HG03354 (cell line): ENCODE results near the gene PPP6R3.
"Not testable (repeated sequence)": the region's sequence is repeated elsewhere in the genome, so short reads cannot be mapped to it uniquely, and the experiment has no call there.

ENCODE experiments used
- ATAC-seq: cut with Tn5 transposase; IDR thresholded peaks from one replicate; pipeline ENCODE4 v1.9.1; 2021; ENCODE audit warnings: mild to moderate bottlenecking; ENCODE audit not compliant: unreplicated experiment, poor library complexity, severe bottlenecking

The PPP6R3 gene

DNA sequence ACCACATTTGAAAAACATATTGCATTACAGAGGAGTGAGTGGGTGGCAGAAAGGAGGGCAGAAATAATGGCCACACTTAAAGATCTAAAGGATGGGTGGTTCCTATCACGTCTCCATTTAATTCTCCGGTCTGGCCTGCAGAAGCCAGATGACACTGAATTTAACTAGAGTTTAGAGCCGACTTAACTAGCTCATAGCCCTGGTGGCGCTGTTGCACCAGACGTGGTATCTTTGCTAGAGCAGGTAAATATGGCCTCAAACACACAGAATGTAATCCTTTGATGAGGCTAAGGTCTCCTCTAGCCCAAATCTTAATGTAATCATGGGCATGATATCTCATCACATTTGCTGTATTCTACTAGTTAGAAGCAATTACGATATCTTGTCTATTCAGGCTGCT, 172.2 kb downstream of the PPP6R3 start:
- no peak for ATAC-seq

DNA sequence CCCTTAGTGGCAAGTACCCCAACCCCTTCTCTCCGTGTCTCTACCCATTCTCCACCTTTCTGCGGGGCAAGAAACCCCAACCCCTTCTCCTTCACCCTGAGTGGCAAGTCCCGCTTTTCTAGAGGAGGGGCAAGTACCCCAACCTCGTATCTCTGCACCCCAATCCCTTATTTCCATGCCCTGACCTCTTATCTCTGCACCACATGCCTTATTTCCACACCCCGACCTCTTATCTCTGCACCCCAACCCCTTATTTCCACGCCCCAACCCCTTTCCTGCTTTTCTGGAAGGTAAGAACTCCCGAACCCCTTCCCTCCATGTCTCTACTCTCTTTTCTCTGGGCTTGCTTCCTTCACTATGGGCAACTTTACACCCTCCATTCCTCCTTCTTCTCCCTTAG, 174.1 kb downstream of the PPP6R3 start:
- not testable (repeated sequence) for ATAC-seq

DNA sequence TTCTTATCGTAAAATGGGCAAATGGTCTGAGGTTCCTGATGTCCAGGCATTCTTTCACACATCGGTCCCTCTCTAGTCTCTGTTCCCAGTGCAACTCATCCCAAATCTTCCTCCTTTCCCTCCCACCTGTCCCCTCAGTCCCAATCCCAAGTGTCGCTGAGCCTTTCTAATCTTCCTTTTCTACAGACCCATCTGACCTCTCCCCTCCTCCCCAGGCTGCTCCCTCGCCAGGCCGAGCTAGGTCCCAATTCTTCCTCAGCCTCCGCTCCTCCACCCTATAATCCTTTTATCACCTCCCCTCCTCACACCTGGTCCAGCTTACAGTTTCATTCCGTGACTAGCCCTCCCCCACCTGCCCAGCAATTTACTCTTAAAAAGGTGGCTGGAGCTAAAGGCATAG, 174.6 kb downstream of the PPP6R3 start:
- ATAC-seq = not testable (repeated sequence)

DNA sequence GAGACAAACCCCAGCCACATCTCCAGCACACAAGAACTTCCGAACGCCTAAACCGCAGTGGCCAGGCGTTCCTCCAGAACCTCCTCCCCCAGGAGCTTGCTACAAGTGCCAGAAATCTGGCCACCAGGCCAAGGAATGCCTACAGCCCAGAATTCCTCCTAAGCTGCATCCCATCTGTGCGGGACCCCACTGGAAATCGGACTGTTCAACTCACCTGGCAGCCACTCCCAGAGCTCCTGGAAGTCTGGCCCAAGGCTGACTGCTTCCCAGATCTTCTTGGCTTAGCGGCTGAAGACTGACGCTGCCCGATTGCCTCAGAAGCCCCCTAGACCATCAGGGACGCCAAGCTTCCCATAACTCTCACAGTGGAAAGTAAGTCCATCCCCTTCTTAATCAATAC, 175.3 kb downstream of the PPP6R3 start:
- not testable (repeated sequence) for ATAC-seq

DNA sequence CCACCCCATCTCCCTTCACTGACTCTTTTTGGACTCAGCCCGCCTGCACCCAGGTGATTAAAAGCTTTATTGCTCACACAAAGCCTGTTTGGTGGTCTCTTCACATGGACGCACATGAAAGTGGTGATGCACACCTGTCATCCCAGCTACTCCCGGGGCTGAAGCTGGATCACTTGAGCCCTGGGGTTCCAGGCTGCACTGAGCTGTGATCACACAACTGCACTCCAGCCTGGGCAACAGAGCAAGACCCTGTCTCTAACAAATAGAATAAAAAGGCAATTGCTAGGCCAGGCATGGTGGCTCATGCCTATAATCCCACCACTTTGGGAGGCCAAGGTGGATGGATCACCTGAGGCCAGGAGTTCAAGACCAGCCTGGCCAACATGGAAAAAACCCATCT, 178.8 kb downstream of the PPP6R3 start:
- ATAC-seq = not testable (repeated sequence)

DNA sequence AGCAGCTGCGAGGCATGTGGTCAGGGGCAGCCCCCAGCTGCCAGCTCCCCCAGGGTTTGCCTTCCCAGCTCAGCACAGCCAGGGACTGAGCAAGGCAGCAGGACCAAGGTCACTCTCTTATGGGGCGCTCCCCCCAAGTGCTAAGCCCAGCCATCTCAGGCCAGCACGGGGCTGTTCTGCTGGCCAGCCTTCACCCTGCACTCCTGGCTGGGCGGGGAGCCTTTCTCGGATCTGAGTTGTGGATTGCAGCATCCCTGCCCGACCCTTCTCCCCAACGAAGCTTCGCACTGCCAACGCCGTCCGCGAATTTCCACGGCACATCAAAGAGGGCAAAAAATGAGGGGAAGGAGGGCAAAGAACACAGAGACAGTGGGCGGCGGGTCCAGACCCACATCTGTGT, 181.3 kb downstream of the PPP6R3 start:
- no peak for ATAC-seq

DNA sequence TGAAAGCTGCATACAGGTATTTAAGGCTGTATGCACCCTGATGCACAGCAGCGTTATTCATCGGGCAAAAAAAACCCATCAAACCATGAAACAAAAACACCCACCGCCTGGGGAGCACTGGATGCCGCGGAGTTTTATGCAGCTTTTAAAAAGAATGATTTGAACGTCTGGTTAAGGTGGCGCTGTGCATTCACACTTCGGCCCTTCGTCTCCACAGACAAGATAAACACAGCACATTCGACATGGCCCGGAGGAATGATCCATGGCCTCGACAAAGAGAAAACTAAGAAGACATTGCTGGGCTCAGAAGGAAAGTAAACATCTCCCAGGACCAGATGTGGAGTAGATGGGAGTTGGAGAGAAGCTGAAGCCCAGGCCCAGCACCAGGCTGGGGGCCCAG, 183.0 kb downstream of the PPP6R3 start:
- ATAC-seq = no peak

DNA sequence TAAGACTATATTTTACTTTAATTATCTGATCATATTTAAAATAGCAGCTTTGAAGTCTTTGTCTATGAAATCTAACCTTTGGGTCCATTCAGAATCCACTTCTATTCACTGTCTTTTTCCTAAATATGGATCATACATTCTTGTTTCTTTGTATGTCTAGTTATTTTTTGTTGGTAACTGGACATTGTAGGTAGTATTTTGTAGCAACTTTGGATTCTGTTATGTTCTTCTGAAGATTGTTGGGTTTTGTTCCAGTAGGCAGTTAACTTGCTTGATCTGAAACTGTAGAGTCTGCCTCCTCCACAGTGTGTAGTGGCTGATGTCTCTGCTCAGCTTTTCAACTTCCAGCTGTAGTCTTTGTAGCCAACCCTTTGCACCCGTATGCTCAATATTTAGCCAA, 186.3 kb downstream of the PPP6R3 start:
- ATAC-seq = no peak

DNA sequence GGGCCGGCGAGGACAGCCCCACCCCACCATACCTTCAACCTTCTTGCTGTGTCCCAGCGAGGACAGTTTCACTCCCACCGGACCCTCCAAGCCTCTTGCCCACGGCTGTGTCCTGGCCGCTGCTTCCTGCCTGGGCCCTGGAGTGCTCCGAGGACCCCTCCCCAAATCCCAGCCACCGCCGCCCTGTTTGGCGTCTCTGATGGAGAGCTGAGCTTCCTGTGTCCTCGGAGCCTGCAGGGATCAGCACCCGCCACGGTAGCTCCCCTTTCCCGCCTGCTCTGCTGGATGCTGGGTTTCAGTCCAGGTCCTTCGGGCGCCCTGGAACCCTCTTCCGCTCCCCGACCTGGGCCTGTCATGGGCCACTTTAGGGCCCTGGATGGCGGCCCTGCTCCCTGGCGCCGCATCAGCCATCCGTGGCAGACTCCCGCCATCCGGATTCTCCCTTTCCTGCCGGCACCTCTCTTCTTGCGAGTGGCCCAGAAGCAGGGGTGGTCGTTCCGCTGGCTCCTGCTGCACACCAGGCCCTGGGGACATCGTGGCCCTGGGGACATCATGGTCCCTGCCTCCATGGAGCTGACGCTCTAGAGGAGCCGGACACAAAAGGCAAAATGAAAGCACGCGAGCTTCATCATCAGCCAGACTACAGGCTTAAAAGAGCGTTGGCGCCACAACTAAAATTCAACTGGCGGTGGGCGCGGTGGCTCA, 189.5 kb downstream of the PPP6R3 start:
- no peak for ATAC-seq

DNA sequence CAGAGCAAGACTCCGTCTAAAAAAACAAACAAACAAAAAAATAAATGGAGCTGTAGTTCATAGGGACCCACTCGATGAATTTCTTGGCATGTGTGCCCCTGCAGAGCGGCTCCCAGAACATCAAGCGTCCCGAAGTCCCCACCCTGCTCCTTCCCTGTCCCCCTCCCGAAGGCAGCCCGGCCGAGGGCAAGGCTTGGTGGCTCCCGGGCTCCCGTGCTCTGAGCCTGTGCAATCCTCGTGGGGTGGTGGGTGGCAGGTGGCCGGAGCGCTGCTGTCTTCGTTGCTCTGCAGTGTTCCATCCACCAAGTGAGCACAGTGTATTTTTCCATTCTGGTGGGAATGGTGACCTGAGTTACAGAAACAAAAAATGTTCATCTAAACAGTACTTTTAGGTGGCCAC, 190.2 kb downstream of the PPP6R3 start:
- ATAC-seq = no peak

DNA sequence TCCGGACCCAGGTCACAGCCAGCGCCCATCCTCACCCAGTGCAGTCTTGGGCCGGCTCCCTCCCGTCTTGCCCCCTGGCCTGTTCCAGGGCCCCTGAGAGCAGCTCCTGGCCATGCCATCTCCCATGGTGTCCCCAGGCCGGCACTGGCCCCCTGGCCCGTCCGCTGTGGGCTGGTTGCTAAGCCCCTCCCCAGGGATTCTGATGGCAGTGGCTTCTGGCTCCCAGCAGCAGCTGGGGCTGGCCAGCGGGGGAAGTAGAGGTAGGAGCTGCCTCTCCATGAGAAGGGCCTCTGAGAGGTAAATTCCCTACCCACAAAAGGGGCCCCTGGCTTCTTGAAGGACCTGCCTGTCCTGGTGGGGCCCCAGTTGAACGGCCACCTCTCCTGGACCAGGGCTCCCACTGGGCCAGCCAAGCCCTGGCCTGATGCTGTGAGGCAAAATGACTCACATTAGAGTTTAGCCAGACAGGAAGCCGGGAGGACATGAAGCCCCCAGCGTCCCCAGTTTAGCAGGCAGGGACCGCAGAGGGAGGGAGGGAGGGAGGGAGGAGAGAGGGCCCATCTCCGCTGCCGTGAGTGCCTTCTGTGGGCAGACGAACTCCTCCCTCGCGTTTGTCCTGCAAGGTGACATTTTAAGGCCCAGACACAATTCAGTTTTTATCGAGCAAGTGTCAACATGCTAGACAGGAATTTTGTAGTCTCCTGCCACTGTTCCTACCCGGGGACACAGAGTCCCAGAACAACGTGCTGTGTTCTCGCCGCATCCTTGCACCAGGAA, 190.8 kb downstream of the PPP6R3 start:
- no peak for ATAC-seq

DNA sequence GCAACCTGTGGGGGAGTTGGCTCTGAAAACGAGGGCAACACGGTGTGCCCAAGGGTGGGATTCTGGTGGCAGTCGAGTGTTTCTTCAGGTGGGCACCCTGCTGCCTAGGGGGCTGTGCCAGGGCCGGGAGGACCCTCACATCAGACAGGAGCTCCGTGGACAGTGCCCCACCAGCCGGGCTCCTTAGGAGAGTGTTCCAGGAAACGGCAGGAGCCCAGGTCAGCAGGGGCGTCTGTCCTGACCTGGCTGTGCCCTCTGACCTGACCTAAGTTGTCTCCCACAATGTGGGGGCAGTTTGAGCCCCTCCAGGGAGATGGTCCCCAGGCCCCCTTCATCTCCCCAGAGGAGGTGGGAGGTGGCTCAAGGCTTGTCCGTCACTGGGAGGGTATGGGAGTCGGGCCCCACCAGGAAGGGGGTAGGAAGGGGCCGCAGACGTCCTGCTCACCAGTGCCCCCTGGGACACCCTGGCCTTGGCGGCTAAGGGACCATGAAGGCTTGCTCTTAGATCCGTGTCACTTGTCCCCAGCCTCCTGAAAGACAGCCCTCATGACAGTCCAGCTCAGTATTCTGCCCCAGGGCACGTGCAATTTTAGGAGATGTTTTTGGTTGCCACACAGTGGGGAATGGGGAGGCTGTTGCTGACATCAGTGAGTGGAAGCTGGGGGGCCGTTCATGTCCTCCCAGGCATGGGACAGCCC, 191.6 kb downstream of the PPP6R3 start:
- ATAC-seq = no peak

DNA sequence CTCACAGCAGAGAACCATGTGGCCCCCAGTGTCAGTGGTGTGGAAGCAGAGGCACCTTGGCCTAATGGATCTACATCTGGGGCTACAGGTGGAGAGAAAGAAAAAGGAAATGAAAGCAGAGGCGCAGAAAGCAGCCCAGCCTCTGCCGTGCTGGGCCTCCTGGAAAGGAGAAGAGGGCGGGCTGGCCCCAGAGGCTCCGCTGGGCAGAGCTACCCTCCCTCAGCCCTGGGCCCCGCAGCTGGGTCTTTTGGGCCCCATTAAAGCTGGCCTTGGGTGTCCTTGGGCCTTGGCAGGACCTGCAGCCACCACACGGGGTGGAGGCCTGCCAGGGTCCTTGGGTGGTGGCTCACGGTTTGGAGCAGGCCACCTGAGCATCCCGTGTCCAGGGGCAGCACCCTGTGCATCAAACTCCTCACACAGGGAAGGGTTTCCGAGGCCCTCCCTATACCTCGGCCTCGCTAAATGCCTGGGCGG, 192.2 kb downstream of the PPP6R3 start:
- no peak for ATAC-seq

DNA sequence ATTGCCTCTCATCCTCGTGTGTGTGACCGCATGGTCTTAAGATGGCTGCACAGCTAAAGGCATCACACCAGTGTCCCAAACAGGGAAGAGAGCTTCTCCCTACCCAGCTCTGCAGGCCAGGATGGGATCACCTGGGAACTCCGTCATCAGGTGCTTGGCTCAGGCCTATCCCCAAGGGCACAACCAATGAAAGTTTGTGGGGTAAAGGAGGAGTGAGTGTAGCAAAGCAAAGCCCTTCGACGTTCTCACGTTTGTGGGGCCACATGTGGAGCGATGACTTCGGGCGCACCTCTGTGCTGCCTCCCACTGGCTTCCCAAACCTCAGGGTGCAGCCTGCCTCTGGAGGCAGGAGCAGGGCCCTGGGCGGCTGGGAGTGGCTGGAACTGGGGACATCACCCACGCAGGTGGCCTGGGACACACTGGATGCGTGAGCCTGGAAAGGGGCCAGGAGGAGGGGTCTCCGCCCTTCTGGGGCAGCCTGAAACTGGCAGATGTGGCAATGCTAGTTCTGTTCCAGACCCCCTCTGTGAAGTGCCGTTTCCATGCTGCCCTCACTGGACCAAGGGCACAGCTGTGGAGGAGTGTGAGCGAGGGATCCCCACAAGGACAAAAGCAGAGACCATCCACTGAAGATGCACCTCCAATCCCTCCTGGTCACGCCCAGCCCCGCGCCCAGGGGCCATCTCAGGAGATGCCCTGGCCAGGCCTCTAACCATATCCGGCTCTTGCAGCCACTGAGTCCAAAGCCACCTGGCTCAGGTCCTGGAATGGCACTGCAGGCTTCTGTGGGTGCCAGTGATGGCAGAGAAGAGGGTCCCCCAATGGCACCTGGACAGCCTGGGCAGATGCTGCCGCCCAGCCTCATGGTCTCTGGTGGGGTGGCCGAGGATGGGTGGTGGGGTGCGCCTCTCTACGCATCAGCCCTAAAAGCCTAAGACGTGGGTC, 193.2 kb downstream of the PPP6R3 start:
- no peak for ATAC-seq

DNA sequence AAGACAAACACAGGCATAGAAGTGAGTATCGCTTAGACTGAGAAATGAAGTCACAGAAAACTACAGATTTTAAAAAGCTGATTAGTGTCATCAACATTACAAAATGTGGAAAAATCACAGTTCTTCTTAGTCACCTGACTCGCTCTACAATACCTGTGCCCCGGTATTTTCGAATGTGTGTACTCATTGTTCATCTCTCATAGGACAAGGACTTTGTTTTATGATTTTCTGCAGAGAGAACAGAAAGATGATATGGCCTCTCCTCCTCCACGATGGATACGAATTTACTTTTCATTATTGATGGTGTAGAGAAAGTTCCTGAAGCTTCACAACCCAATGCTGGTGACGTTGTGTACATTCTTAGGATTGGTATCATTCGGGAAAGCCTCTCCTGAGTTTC, 194.4 kb downstream of the PPP6R3 start:
- no peak for ATAC-seq

DNA sequence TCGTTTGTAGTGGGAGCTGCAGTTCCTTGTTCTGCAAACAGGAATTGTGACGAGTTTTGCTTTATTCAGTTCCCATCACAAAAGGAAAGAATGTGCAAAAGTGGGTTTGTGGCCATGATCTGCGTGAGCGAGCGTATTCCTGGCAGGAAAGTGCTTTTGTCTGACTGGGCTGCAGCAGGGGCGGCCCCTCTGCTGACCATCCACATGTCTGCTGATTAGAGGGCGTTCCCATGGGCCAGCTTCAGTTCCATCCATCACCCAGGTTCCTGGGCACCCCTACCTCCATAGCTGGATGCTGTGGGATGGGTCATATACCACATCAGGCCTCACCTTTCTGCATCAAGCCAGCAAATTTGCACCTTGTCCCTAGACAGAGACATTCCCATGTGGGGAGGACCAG, 194.9 kb downstream of the PPP6R3 start:
- no peak for ATAC-seq

DNA sequence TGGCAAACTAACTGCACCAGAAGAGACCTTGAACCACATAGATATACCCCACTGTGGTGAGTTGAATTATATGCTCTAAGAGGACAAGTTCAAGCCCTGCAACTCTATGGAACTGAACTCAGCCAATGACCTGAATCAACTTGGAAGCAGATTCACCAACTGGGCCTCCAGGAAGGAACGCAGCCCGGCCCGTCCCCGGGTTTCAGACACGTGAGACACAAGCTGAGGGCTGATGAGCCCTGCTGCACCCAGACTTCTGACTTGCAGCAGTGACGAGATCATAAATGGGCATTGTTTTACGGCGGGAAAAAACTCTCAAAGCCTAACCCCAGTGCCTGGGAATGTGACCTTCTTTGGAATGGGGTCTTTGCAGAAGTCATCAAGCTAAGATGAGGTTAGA, 195.3 kb downstream of the PPP6R3 start:
- ATAC-seq = no peak

DNA sequence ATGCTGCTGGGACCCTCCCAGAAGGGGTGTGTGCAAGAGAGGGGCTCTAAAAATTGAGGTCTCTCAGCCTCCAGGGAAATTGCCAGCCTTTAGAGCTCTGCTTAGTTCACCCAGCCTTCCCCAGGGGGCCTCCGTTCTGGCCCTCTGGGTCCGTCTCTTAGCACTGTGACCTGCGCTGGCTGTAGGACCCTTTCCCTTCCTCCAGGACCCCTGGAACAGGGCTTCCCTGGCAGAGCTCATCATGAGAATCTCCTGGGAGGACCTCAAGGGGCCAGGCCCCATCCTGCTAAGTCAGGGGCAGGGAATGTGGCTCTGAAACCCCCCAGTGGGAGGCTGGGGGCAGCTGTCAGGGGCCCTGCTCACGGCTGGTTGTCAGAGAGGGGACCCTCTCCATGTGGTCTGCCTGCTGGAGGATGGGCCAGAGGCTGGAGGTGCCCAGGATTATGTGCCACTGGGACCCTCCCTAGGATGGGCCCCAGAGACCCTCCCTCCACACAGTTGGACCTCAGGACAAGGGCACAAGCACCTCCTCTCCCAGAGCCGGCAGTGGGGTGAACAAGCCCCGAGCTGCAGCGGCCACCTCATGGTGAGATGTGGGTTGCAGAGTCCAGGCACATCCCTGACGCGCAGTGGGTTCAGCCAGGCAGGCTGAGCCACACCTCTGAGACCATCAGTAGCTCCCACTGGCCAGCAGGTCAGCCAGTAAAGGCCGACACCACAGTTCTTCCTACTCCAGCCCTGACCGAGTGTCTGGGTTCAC, 196.6 kb downstream of the PPP6R3 start:
- ATAC-seq = no peak

DNA sequence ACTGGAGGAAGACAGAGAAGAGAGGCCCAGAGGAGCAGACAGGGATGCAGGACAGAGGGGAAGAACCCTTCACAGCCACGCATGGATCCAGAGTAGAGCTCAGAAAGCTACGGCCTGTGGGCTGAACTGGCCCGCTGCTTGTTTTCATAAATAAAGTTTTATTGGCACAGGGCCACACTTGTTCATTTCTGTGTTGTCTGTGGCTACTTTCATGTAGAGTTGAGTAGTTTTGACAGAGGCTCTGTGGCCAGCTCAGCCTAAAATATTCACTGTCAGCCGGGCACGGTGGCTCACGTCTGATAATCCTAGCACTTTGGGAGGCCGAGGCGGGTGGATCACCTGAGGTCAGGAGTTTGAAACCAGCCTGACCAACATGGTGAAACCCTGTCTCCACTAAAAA, 197.5 kb downstream of the PPP6R3 start:
- ATAC-seq = no peak
